Coronary artery (tissue), 2 donors: ENCODE data around the gene MUC13.

Experiments
- DNase-seq: peaks from one replicate; pipeline ENCODE4 v3.0.0-alpha.2; 2017; ENCODE audit warnings: low spot score
- H3K27ac ChIP-seq, 2 donors: fragments of 200-600 bp; sonication (generic); one replicate each; pipeline ENCODE4 v1.5.1; 2016 to 2019
- H3K4me3 ChIP-seq: fragments of 200-600 bp; sonication (generic); 2 replicates; pipeline ENCODE4 v1.5.1; 2016; ENCODE audit warnings: mild to moderate bottlenecking, moderate library complexity
- TF ChIP-seq, protein P1 (sequence below): fragments of 200-600 bp; sonication (generic); IDR thresholded peaks from one replicate; pipeline ENCODE4 v1.5.1; 2019; ENCODE audit warnings: antibody characterized with exemption

The MUC13 gene, protein sequence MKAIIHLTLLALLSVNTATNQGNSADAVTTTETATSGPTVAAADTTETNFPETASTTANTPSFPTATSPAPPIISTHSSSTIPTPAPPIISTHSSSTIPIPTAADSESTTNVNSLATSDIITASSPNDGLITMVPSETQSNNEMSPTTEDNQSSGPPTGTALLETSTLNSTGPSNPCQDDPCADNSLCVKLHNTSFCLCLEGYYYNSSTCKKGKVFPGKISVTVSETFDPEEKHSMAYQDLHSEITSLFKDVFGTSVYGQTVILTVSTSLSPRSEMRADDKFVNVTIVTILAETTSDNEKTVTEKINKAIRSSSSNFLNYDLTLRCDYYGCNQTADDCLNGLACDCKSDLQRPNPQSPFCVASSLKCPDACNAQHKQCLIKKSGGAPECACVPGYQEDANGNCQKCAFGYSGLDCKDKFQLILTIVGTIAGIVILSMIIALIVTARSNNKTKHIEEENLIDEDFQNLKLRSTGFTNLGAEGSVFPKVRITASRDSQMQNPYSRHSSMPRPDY

DNA sequence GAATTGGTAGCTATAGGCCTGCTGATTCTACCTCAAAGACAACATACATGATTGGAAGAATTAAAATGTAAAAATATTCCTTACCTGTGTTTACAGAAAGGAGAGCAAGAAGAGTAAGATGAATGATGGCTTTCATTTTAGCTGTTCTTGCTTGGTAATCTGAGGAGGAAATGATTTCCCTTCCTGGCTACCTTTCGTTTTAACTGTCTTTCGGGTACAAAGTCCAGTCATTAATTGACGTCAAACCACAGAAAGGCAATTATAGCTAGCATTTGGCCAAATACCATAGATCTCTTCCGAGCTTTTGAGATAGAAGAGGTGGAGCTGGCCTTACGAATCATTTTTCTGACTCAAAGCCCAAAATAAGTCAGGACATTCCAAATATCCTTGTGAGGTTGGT, at the start of gene MUC13:
Gene MUC13 (minus strand): TSS at position 175 of the 400 bp plus-strand sequence. CDS start 39 bp downstream, at position 136.
- DNase-seq = no peak
- TF ChIP-seq, protein P1, sequence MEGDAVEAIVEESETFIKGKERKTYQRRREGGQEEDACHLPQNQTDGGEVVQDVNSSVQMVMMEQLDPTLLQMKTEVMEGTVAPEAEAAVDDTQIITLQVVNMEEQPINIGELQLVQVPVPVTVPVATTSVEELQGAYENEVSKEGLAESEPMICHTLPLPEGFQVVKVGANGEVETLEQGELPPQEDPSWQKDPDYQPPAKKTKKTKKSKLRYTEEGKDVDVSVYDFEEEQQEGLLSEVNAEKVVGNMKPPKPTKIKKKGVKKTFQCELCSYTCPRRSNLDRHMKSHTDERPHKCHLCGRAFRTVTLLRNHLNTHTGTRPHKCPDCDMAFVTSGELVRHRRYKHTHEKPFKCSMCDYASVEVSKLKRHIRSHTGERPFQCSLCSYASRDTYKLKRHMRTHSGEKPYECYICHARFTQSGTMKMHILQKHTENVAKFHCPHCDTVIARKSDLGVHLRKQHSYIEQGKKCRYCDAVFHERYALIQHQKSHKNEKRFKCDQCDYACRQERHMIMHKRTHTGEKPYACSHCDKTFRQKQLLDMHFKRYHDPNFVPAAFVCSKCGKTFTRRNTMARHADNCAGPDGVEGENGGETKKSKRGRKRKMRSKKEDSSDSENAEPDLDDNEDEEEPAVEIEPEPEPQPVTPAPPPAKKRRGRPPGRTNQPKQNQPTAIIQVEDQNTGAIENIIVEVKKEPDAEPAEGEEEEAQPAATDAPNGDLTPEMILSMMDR = no peak
- H3K4me3 ChIP-seq = no peak within 1 kb of the TSS
- H3K27ac ChIP-seq = no peak within 1 kb of the TSS

DNA sequence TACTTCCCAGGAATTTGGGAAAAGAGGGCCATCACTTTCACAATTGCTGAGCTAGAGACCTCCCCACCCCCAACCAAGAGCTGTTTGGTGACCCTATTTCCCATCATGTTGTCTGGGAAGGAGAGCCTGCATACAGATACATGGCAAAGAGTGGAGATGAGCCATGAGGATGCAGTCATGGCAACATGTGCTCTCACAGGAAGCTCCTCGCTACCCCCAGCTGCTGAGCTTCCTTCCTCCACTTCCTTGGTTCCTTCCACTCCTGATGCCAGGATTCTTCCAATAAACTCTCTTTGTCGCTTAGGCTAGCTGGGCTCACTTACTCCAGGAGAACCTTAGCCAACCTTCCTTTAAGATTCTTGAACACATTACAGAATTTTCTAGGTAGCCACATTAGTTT, 48.3 kb upstream of the MUC13 start:
- H3K27ac ChIP-seq = no peak overlapping the region
- TF ChIP-seq, protein P1 = no peak
- DNase-seq = no peak
- H3K4me3 ChIP-seq = no peak overlapping the region

DNA sequence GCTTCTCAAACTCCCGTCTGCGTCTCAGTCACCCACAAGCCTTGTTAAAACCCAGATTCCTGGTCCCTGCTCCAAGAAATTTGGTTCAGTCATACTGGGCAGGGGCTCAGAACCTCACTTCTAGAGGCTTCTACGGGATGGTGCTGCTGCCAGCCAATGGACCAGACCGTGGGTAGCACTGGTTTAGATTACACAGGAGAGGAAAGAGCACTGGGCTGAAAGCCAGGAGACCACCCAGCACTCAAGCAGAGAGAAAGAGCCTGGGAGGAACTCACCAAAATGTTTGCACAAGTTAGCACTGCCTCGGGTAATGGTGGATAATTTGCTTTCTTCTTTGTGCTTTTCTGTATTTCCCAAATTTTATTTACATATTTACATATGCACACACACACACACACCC, 46.9 kb upstream of the MUC13 start:
- Histone ChIP-seq H3K4me3 (no peak overlapping the region), H3K27ac (no peak overlapping the region)
- DNase-seq = no peak
- TF ChIP-seq, protein P1 = no peak

DNA sequence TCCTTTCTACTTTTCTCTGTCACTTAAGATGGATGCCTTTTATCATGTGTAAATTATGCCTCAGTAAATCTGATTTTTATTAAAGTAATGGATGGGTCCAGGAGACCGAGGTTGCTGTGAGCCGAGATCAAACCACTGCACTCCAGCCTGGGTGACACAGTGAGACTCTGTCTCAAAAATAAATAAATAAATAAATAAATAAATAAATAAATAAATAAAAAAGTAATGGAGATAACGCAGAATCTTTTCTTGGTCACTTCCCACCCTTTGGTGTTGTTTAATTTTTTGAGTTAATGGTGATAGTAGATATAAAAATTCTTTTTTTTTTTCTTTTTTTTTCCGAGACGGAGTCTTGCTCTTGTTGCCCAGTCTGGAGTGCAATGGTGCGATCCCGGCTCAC, 44.1 kb upstream of the MUC13 start:
- Histone ChIP-seq H3K27ac (no peak overlapping the region), H3K4me3 (no peak overlapping the region)
- TF ChIP-seq, protein P1 = no peak
- no peak for DNase-seq

DNA sequence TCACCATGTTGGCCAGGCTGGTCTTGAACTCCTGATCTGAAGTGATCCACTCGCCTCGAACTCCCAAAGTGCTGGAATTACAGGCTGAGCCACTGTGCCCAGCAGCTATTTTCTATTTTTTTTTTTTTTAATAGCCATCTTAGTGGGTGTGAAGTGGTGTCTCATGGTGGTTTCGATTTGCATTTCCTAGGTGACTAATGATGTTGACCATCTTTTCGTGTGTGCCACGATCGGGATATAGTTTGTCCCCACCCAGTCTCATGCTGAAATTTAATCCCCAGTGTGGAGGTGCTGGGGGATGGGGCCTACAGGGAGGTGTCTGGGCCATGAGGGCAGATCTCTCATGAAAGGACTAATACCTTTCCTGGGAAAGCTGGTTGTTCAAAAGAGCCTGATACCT, 41.8 kb upstream of the MUC13 start:
- H3K4me3 ChIP-seq = no peak overlapping the region
- TF ChIP-seq, protein P1 = no peak
- no peak for DNase-seq
- no peak overlapping the region for H3K27ac ChIP-seq

DNA sequence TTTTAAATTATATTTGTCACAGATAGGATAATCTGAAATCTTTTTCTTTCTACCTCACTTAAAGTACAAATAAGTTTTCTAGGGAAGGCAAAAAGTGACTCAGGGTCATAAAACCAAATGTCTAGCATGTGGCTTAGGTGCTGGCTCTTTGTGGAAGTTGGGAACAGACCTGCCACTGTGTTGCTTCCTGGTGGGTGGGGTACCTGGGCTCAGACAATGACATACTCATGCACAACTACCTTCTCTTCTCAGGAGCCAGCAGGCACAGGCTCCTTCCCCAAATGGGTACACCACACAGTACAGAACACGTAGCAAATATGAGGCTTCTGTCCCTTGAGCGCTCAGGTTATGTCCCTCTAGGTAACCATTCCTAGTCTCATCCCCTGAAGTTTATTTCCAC, 40.1 kb upstream of the MUC13 start:
- Histone ChIP-seq H3K4me3 (no peak overlapping the region), H3K27ac (no peak overlapping the region)
- TF ChIP-seq, protein P1 = no peak
- DNase-seq = no peak

DNA sequence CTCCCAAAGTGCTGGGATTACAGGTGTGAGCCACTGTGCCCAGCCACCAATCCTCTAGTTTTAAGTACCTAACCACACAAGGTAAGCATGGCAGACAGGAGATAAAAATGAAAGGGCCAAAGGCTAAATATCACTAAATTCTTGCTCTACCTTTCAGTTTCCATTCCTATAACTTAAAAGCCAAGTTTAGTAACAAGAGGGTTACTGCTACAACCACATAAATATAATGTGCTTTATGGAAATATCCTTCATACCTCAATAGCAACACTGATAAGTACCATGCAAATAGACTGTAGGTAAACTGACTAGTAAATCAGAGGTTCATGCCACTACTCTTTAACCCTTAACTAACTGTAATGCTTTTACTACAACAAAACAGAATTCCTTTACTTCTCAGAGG, 38.7 kb upstream of the MUC13 start:
- TF ChIP-seq, protein P1 = no peak
- no peak for DNase-seq
- H3K4me3 ChIP-seq = no peak overlapping the region
- H3K27ac ChIP-seq = no peak overlapping the region
